GM21423 (cell line): ENCODE data around the gene CDC42BPB.

Source experiments
- ATAC-seq: cut with Tn5 transposase; IDR thresholded peaks from one replicate; pipeline ENCODE4 v1.9.1; 2021; ENCODE audit warnings: mild to moderate bottlenecking, moderate library complexity; ENCODE audit not compliant: unreplicated experiment

Gene CDC42BPB

DNA sequence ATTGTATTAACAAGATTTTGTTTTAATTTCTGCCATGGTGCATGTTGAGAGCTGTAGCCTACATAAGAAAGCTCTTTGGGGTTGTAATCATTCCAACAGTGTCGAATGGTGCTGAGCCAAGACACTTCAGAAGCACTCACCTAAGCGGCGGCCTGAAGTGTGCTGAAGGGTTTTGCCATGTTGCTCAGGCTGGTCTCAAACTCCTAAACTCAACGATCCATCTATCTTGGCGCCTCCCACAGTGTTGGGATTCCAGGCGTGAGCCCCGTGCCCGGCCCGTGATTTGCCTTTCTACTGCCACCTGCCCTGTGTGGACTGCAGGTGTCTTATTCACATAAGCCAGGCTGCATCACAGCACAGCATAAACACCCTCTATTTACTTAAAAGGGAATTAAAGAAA lies 86.0 kb downstream of the CDC42BPB start:
- ATAC-seq = no peak

DNA sequence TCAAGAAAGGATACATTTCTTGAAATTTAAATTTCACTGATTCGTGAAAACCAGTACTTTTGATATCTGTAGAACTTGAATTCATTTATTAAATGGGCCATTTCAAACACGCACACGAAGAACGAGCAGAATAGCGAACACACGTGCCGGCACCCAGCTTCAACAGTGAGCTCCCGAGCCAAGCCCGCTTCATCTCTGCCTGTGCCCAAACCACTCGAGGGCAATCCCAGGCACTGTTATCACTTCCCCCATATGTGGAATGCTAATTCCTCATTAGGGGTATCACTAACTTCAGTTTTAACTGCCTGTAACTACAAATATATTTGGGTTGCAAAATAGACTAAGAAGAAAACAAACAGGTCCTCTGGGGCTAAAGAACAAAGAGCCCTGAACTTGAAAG lies 86.9 kb downstream of the CDC42BPB start:
- no peak for ATAC-seq

DNA sequence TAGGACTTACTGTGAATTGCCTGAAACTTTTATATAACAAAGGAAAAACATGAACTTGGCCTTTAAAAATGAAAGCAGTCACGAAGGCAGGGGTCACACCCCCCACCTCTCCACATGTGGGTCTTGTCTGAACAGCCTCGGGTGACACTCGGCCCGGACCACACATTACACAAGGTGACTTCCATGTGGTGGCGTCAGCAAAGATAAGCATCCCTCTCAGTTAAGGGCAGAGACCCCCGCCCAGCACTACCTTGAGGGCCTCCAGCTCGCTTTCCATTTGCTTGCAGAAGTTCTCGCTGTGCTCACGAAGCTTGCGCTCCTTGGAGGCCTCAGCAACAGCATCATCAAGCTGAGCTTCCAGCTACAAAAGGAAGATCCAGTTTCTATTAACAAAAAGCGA lies 87.4 kb downstream of the CDC42BPB start:
- ATAC-seq = no peak

DNA sequence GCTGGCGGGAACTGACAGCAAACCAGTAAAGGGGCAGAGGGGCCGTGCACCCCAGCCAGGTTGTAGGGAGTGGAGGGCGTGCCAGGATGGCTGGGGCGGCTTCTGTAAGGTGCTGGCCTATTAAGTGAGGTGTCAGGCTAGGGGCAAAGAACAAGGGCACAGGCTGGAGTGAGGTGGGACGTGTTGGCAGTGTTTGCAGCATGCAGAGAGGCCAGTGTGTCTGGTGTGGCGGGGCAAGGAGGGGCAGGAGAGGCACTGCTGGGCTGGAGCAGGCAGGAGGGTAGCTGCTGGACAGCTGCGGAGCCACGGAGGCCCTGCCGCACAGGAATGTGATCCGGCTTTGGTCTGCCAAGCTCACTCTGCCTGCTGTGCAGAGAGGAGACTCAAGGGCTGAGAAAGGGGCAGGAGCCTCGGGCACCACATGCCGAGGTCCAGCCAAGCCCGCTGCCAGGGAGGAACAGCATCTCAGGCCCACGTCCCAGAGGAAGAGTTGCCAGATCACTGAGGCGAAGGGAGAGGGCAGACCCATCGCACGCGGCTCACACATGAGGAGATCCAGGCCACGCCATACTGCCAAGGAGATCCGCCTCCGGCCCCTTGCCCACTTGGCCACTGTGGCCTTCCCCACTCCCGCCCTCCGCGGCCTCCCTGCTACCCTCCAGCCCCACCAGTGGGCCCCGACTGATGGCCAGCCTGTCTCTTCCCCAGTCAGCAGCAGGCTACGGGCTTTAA lies 88.1 kb downstream of the CDC42BPB start:
- ATAC-seq = no peak

DNA sequence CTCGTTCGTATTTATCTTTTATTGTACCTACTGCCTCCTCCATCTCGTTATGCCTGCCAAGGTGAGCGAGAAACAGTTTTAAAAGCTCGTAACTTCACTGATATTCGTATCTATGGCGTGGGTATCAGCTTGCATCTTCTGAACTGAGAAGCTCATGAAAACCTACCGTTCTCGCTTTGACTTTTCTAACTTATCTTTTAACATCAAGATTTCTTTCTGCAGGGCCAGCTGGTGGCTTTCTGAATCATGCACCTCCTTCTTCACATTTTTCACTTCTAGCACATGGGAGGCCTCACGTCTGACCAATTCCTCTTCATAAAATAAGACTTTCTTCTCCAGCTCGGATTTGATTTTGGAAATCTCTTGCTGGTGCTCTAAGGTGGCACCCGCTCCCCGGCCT lies 89.0 kb downstream of the CDC42BPB start:
- no peak for ATAC-seq

DNA sequence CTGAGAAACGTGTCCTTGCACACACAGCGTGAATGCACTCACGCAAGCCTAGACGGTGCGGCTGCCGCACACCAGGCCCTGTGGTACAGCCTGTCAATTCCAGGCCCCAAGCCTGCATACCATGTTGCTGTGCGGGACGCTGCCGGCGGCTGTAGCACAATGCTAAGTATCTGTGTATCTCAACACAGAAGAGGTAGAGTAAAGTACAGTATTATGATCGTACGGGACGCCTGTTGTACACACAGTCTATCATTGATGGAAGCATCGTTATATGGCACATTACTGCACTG lies 89.9 kb downstream of the CDC42BPB start:
- ATAC-seq = no peak

DNA sequence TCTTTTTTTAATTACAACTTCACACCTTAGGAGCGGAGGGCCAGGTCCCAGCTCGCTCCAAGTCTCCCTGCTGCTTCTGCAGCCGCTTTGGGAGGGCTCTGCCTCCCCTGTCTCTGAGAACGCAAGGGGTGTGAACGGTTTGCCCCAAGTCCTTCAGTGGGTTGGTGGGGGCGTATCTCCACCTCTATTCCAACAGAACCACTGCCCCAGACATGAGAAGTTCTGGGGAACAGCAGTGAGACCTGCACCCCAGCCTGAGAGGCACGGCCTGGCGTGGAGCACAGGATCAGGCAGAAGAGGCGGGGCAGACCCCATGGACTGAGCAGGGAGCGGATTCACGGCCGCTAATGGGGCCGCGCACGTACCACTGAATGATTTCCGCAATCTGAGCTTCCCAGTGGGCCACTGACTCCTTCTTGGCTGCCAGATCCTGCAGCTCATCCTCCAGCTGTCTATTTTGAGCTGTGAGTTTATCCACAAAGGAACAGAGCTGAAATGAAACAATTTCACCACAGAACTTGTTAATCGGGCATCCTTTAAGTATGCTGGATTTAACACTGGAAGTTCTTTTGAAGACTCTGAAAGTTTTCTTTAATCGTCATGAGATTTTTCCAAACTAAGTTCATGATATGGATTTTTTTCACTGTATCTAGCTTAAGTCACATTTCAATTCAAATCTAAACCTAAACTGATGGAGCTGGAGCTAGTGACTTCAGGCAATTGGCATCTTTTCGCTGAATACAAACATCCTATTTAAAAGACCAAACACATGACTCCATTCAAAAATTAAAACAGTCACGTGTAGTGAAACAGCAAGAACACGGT lies 90.5 kb downstream of the CDC42BPB start:
- no peak for ATAC-seq

DNA sequence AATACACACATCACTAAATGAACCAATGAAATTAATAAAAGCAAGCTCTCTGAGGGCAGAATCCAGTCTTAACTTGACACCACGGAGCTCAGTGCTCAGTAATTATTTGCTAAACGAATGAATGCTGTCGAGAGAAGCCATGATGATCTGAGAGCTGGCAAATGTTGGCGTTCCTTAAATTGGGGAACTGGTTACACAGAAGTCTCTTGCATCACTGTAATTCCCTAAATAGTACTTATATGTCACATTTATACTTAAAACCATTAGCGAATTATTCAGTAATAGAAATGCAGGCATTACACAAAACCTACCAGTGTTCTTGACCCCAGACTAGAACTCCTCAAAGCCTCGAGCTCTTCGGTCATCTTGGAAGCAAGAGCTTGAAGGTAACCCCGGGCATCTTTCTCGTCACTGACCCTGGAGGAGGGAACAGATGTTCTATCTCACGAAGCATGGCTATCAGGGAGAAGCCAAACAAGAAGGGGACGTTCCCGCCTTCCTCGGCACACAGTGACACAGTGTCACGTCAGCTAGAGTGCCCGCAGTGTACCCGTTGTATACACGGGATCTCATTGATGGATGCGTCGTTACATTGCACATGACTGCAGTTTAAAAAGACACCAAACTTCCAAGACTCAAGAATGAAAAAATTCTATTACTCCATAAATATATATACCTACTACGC lies 91.2 kb downstream of the CDC42BPB start:
- ATAC-seq = no peak

DNA sequence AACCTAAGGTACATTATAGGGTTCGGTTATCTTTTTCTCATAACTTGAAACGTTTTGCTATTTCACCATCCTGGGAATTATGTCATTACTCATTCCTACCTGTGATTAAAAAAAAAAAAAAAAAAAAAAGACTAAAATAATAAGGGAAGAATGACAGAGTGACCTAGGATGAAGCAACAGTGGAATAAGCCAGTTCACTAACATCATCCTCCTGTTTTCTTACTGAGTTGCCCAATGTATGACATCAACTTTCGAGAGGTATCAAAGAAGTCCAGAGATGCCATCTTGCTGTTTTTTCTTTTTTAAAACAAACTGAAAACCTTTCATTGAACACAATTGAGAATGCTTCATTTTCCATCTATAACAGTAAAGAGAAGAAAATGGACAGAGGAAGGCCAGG lies 92.1 kb downstream of the CDC42BPB start:
- ATAC-seq = no peak

DNA sequence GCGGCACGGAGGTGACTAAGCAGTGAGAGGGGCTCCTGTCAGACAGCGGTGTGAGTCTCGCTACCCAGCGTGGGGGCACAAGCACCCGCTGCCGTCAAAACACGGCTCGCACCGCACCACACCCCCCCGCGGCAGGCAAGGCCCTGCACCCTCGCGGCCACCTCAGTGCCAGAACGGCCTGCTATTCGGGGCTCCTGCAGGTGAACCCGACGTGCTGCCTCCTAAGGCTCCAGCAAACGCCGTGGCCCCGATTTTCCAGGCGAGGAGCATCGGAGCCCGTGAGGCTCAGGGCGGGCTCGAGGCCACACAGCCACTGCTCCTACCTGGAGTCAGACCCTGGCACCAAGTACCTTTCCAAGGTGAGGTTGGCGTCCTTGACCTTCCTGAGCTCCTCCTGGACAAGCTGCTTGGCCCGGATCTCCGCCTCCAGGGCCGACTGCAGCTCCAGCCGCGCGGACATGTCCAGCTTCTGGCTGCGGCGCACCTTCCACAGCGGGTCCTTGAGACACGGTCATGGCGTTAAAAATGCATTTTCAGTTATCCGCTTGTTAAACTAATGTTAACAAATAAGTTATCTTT lies 93.1 kb downstream of the CDC42BPB start:
- ATAC-seq = no peak

DNA sequence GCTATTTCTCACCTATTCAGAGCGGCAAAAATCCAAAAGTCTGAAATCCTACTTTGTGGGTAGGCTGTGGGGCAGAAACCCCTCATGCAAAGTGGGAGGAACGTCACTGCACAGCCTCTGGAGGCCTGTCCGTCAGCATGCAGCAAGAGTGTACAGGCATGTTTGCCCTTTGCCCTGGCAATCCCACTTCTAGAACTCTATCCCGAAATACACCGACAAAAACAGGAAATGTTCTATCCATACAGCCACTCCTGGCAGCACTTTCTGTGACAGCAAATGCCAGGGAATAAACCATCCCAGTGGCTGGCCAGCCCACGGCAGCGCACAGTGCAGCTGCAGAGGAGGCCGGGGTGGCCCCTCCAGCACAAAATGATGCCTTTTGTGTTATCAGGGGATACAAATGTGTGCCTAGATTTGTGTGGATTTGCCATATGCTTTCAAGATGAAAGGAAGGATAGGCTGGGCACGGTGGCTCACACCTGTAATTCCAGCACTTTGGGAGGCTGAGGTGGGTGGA lies 95.2 kb downstream of the CDC42BPB start:
- no peak for ATAC-seq

DNA sequence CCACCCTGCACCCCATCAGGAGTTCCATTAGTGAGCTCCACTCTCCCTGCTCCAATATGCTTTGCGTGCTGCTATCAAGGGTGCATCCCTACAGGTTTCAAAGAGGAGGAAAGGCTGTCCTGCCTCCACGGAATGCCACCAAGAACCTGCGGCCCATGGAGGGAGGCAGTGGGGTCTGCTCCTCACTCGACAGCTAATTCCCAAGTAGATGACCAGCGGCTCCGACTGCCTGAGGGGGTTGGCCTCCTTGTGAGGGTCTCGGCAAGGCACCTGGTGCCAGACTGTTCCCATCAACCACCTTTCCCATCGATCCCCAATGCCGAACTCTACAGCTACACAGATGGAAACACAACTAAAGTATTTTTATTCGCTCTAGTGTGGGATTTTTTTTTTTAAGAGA lies 98.9 kb downstream of the CDC42BPB start:
- ATAC-seq = no peak

DNA sequence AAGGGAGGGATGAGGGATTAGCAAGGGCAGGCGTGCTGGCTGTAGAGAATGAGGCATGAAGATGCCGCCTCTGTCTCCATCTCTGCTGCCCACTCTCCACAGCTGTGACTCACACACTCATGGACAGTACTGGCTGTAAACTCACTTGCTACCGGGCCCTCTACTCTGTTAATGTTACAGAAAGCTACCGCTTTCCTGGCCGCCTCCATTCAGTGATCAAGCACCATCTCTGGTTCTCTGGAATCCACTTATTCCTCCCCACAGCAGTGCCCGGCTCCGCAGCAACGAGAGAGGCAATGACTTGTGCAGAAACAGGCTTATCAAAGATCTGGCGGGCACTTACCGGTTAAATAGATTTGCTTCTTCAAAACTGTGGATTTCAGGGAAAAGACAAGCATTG lies 100.1 kb downstream of the CDC42BPB start:
- no peak for ATAC-seq

DNA sequence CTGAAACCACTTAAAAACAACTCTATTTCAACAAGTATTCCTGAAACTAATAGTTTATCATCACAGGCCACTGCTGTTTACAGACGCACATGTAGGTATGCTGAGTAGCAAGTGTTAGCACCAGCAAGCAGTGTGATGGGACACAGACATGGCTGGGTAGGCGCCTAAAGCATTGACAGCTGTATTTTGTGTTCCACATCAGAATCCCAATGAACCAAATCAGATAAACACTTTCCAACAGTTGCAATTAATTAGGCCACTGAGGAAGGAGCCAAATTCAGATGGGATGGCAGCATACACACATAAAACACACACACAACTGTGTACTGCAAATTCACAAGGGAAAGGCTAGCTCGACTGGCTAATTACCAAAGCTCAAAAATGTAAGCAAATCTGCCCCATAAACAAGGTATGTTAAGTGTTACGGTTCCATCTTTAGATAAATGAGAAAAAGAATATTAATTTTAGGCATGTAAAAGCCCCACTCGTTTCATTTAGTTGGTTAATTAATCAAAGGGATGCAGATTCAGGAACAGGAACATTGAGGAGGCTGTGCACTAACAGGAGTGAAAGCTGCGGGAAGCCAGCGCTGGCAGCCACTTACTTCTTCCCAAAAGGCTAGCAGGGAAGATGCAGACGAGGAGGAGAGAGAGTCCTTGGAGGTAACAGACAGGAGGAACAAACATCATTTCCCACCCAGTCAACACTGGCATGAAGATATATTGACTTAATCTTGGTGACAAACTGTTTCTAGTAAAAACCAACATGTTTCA lies 101.5 kb downstream of the CDC42BPB start:
- no peak for ATAC-seq

DNA sequence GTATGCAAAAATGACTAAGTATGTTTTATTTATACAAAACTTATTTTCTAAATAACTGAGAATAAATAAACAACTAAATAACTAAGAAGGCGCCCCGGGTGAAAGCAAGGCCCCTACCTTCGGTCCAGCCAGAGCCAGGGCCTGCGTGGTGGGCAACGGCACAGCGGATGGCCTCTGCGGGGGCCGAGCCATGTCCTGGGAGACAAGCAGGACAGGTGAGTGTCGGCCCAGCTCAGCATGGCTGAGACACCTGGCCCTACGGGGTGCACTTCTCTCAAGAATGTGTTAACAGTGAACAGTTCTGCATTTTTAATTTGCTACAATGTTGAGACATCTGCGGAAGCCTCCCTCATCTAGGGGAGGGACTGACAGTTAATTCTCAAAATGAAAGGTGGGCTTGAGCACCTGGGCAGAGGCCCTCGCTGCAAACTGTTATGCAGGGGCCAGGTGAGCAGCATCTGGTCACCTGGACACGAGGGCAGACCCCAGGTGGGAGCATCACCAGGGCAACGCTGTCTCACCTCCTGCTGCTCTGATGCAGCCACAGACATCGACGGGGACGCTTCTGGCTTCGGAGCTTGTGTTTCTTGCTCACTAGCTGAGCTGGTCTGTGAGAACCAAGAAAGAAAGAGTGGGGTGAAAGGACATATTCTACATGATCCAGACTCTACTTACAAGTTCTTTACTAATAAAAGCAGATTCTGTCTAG lies 103.1 kb downstream of the CDC42BPB start:
- ATAC-seq = no peak

DNA sequence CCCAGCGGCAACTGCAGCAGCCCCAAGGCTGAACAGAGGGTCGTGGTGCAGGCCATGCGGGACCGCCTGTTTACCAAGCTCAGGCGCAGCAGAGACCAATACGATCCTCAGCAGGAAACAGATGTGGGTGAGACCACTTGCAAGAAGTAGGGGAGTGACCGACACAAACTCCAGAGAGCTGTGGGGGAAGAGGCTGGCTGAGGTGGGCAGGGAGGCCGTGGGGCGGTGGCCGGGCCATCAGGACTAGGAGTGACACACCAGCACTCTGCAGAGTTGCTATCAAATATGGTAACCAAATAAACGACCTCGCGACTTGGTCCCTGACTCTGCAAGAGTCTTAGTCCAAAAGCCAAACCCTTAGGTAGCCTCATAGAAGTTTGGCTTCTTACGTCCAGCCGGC lies 104.2 kb downstream of the CDC42BPB start:
- ATAC-seq = no peak

DNA sequence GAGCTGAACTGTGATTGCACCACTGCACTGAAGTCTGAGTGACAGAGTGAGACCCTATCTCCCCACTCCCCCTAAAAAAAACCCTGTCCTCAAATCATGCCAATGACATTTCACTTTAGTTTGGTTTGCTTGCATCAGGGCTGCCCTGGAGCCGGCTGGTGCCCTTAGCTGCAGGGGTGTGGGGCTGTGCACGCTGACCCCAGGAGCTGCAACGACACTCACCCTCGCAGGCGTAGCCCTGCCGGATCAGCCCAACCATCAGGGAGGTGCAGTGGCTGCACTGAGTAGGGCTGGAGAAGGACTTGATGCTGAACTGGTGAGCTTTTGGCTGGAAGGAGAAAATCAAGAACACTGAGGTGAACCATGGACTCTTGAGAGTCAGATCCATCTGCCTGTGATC lies 105.1 kb downstream of the CDC42BPB start:
- ATAC-seq = no peak

DNA sequence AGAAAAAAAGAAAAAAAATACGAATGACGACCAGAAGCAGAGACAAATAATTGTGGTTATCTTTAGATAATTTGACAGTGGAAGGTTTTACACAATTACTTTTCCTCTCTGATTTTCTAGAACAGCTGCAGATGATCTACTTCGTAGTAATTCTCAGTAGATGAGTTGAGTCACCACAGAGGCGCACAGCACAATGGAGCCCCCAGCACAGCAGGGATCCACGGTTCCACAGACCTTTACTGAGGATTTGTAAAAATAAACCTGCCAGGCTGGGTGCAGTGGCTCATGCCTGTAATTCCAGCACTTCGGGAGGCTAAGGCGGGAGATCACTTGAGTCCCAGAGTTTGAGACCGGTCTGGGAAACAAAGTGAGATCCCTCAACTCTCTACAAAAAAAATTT lies 105.5 kb downstream of the CDC42BPB start:
- ATAC-seq = no peak

DNA sequence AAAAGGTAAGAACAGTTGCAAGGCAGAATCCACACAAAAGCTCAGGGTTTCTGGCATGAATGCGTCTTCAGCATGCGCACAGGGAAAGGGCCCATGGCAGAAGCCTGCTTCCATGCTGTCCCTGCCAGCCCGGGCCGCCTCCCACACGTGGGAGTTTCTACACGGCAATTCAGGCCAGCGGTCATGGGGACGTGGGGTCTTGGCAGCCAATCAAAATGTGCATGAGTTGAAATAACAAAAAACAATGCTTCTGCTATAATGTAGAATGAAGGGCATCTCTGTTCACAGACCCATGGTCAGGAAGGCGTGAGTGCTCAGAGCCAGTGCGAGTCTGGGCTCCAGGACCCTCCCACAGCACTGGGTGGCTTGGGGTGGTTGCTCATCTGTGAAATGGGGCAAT lies 106.3 kb downstream of the CDC42BPB start:
- no peak for ATAC-seq

DNA sequence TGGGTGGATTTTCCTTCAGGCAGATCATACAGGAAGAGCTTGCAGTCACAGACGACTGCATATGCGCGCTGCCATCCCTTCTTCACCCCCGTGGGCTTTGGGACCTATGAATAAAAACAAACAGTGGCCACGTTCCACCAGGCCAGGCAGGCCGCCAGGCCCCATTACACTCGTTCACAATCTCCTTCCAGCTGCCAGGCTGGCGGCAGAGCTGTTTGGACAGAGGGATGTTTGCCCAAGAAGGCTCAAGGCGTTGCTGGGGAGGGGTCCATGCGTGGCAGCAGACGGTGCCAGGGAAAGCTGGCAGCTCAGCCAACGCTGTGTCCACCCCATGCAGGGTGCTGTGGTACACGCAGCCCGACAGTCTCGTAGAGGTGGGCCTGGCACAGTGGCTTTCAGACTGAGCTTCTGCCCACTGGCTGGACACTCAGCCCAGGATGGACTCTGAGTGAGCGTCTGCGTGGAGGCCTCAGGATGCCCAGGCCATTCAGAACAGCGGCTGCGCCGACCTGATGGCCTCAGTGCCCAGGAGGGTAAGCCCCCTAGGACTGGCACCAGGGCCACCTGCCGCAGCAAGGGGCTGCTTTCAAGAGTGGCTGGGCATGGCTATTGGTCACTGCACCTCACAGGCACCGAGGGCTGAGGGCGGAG lies 107.4 kb downstream of the CDC42BPB start:
- ATAC-seq = no peak
